GM20431 (cell line): ENCODE data around the gene LZTS2.

Experiments
- in situ Hi-C: fragments of 300-500 bp; cut with MseI, MboI; formaldehyde crosslinking; loops from one replicate; pipeline ENCODE4 v1.15.0; 2020; ENCODE audit warnings: low sequenced_read_pairs; ENCODE audit not compliant: unreplicated experiment

LZTS2 gene

DNA sequence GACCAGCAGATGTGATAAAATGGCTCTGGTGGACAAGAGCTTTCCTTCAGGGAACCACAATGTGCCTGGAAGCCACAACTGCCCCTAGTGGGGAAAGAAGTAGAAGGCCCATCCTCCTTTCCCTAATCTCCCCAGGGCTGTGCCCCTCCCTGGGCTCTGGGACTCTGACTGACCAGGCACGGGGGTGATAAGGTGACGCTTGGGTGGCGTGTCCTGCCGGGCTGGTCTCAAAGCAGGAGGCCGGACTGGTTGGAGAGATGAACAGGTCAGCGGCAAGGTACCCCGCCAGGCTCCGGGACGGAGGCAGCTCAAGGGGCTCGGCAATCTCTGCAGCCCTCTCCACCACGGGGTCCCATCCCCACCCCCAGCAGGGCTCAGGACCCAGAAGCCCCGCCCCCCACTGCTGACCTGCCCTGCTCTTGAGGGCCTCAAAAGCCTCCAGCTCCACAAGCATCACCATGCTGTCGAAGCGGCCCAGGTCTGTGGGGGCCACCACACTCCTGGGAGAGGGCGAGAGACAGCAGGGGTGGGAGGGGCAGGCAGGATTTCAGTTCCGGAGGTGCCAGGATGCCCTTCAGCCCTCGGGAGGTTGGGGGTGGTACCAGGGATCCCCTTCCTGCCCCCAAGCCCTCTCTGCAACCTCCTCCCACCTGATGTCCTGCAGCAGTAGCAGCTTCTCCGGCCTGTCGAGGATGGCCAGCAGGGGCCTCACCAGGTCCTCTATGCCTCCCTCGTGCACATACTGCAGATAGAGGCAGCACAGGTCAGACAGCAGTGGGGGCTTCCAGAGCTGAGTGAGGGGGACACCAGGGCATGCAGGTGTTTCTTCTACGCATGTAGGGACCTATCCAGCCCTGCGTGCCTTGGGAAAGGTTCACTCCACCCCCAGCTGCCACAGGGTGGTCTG lies 12.2 kb downstream of the LZTS2 start:
- in situ Hi-C loops: no loop called here

DNA sequence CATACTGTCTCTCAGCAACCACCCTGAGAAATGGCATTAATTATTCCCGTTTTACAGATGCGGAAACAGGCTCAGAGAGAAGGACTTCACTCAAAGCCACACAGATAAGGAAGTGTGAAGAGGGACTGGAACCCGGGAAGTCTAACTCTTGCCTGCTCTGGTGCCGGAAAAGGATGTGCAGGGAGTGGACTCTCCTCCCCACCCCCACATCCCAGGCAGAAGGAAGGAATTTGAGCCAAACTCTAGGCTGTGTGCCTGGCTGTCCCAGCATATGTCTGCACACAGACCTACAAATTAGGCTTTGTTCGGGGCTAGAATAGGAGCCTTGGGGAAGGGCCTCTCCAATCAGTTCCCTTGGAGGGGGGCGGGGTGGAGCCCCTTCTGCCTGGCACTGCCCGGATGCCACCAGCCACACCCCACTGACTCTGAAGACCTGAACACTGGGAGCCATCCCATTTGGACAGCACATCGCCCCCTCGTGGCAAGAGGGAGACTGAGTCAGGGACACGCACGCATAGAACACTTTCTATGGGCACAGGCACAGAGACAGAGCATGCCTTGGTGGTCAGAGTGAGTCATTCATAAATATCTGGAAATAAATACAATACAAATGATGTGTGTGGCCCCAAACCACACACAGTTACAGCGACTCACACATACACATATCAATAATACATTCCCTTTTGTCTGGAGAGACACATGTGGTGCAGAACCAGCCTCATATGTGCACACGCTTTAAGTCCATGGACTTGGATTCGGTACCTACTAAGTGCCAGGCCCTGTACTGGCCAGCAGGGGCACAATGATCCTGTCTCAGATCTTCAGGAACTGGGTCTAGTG lies 13.1 kb downstream of the LZTS2 start:
- in situ Hi-C loops: no loop called here

DNA sequence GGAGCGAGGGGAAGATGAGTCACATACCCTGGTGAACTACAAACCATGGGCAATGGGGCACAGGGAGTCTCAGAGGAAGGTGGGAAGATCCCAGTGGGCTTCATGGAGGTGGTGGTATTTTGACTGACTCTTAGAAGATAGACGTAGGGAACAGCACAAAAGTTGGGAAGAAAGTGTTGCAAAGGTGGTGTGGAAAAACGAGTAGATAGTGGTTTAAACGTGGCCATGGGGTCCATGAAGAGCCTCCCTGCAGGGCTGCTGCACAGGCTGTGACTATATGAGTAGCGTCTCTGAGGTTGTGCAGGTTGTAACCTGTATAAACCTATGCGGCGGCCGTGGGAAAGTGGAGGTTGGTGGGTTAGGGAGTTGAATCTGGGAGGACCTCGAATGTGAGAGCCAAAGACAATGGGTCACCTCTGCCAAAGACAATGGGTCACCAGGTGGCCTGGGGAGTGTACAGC lies 13.8 kb downstream of the LZTS2 start:
- in situ Hi-C loops: no loop called here

DNA sequence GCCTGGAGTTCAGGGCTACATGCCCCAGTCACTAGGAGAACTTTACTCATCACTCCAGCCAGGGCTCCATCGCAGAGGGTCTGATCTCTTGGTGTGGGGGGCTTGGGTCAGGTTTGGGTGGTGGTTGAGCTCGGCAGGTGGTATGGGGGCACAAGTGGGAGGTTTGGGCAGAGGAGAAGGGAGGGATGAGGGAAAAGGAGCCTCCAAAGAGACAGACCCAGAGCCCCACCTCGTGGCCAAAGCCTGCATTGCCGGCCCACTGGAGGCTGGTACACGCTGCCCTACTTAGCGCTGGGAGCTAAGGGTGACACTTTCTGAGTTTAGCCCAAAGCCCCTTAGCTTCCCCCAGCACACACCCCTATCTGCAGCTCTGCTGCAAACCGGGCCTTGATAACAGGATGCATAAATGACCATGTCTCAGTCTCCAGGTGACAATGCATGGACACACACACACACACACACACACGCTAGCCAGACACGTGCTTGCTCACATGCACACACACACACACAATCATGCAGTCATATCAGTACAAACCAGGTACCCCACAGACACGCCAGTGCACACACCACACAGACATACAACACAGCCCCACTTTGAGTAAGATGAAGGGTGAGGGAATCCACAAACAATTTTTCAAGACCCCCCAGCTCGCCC lies 14.7 kb downstream of the LZTS2 start:
- in situ Hi-C loops: no loop called here

DNA sequence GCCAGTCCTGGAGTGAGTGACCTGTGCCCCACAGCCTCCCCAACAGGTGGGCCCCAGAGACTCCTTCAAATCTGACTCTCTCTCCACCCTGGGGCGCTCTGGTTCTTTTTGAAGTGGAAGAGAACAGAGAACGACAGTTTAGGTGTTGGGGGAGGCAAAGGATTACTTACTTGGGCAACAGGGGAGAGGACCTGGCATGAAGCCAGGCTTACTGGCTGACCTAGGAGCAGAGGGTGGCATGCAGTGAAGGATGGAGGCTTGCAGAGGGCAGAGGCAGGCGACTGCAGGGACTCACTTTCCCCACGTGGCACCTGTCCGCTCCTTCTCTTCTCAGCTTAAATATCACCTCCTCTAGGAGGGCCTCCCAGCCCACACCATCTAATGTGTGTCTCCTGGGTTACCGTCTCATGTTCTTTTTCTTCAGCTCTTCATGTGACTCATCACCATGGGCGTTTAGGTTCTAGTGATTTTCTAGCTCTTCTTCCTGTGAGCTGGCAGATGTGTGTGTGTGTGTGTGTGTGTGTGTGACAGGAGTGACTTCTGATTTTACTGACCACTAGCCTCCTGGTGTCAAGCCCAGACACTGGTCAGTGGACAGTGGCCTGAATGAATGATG lies 15.5 kb downstream of the LZTS2 start:
- in situ Hi-C loops: no loop called here

DNA sequence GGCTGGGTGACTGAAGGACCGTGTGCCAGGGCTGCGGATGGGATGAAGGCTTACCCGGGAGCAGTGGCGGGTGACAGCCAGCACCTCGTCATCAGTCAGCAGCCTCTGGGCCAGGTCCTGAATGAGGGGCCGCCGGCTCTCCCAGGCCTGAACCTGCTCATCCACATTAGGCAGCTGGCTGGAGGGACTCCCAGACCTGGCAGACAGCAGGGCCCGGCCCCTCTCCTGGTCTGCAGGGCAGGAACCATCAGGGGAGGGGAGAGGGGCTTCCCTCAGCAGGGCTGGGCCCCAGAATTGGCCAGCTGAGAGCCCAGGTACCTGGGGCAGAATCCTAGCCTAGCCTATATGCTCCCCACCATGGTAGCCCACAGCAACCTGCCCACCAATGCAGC lies 16.0 kb downstream of the LZTS2 start:
- in situ Hi-C loops: no loop called here

DNA sequence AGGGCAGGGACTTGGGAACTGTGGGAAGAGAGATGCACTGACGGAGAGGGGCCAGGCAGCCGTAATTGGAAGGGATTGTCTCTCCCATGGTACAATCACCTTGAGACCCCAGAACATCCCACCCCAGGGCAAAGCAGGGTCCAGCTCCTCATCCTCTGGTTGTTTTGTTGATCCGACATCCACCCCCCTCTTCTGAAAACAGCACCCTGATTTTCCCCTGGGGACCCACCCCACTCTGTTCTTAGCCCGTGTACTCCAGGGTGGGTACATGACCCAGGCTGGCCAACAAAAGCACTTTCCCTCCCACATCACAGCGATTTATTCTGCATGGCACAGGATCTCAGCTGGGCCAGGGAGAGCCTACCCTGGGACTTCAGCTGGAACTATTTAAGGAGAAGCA lies 17.2 kb downstream of the LZTS2 start:
- in situ Hi-C loops: no loop called here

DNA sequence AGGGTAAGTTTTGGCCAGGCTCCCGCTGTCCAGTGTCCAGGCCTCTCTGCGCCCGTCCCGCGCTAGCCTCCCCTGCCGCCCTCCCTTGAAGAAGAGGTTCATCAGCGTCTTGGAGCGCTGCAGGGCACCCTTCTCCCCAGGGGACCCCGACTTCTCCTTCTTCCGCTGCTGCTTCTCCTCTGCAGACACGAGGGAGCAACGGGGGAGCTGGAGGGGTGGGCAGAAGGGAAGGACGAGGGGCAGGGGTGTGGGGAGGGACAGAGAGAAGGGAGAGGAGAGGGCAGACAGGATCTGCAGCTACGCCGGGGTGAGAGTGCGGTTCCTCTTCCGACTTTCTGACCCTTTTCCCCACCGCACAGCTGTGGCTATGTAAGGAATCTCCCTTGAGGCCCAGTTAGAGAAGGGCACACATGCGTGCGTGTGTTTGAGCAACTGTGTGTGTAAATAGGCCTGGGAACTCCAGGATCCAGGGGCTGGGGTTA lies 18.6 kb downstream of the LZTS2 start:
- in situ Hi-C loops: no loop called here

DNA sequence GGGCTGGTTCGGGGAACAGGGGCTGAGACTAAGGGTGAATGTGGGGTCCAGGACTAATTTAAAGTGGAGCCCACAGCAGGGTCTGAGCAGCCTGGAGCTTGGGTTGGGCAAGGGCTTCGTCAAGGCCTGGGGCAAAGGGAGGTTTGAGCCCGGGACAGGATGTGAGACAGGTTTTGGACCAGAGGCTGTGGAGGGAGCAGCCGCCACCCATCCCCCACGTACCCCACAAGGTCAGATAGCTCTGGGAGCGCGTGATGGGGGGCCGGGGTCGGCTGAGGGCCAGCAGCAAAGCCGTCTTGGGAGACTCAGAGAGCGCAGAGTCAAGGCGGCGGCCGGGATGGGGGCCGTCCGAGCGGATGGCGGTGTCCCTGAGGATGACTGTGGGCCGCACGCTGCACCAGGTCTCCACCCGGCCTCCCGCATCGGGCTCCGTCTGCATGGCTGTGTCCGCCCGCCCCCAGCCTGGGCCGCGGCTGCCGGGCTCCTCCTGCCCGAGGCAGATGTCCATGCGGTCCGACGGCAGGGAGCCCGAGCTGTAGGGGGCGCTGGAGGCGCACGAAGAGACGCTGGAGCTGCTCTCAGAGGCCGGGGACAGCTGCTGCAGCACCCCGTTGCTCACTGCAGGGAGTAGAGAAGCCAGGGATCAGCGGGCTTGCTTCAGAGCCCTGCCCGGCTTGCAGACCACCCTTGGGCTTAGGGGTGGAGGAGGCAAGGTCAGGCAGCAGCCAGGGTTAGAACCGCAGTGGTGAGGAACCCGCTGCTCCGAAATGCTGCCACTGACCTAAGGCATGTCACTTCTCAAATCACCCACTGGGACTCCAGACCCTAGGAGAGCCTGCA lies 19.2 kb downstream of the LZTS2 start:
- in situ Hi-C loops: no loop called here

DNA sequence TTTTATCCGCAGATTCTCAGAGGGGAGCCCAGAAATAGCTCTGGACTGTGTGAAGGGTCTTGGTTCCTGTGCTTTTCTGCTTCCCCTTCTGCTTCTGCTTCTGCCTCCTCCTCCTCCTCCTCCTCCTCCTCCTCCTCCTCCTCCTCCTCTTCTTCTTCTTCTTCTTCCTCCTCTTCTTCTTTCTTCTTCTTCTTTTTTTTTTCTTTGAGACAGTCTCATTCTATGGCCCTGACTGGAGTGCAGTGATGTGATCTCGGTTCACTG lies 19.8 kb downstream of the LZTS2 start:
- in situ Hi-C loops: no loop called here

DNA sequence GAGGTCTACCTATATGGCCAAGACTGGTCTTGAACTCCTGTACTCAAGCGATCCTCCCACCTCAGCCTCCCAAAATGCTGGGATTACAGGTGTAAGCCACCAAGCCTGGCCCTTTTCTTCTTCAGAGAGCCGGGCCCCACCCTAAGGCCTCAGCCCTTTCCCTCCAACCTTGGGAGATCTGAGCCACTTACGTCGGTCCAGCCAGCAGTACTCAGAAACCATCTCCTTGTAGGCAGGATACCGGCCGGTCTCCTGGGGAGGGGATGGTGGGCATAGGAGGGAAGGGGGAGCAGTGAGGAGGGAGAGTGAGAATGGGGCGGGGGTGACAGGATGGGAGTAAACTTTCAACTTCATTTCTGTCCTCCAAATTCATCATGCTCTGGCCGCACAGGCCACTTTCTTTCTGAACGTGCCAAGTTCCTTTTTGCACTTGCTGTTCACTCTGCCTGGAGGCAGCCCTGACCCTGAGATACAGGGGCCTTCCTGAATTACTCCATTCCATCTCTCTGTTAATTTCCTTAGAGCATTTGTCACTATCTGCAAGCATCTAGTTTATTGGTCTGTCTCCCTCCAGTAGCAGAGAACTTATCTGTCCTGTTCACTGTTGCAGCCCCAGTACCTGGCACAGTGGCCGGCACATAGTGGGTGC lies 20.9 kb downstream of the LZTS2 start:
- in situ Hi-C loops: no loop called here

DNA sequence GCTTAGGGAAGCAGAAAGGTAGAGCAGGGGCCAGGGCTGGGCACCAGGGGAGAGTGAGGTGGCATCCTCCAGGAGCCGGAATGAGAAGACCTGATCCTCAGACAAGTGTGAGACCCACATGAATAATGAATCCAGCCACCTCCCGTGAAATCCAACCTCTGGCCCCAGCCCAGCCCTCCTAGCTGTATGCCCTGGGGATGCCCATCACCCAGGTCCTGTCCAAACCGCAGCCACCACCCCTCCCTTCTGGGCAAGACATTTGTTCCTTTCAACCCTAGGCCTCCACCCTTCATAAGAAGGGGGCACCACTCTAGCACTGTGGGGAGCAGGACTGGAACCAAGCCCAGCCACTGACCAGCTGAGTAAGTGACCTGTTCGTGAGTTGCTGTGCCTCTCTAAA lies 21.6 kb downstream of the LZTS2 start:
- in situ Hi-C loops: no loop called here

DNA sequence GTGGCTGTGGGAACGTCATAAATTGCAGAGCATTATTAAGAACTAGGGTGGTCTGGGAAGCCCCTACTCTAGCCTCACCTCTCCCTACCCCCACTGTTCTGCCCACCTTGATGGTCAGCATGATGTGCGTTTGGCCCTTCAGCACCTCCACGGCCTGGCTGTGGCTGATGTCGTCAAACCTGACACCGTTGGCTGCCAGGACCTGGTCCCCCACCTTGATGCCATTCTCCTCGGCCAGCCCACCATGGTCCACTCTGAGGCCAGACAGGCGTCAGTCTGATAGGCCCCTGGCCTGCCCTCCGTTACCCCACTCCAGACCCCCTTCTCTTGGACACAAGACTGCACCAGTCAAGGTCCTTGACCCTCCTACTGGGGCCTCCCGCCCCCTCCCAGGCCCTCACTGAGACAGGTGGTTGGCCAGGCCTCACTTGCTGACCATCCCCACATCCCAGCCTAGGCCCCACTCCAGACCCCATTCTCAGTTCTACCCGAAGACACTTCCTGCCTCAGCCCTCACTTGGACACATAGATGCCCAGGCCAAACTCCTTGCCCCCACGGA lies 22.2 kb downstream of the LZTS2 start:
- in situ Hi-C loops: no loop called here

DNA sequence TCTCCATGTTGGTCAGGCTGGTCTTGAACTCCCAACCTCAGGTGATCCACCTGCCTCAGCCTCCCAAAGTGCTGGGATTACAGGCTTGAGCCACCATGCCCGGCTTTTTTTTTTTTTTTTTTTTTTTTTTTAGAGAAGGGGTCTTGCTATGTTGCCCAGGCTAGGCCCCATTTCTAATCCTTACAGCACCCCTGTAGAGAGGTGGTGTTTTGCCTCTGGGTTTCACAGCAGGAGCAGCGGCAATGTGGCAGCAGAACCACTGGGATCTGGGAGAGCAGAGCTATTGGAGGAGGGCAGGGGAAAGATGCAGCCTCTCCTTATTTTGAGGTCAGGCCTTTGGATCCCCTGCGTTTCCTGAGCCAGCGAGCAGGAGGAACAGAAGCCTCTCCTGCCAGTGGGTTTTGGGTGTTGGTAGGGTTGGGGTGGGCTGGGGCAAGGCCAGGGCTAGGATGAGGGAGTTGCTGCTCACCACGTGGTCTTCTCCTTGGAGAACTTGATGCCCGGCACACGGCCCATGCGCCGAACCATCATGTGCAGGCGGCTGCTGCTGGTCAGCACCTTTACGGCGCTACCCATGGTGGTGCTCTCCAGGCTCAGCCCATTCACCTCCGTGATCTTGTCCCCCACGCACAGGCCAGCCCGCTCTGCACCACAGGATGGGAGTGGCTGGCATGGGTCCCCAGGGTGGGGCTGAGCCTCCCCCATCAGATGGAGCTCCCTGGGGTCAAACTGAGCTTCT lies 23.5 kb downstream of the LZTS2 start:
- in situ Hi-C loops: no loop called here

DNA sequence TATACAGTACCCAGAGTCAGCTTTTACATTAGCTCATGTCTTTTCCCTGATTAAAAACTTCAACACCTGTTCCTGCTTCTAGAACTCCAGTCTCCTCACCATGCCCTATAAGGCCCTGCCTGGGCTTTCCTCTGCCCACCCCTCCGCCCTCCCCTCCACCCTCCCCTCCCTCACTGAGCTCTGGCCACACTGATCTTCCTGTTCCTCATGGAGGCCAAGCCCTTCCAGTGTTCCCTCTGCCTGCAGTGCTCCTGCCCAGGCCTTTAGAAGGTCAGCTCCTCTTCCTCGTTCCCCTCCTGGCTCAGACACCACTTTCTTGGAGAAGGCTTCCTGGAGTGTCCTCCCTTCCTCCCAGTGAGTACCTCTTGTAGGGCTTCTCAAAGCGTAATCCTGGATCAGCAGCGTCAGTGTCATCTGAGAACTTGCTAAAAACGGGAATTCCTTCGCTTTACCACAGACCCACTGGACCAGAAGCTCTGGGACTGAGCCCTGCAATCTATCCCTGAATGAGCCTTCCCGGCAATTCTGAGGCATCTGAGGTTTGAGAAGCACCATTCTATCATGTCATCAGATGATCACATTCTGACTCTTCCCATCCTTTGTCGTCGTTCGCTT lies 27.6 kb downstream of the LZTS2 start:
- in situ Hi-C loops: no loop called here

DNA sequence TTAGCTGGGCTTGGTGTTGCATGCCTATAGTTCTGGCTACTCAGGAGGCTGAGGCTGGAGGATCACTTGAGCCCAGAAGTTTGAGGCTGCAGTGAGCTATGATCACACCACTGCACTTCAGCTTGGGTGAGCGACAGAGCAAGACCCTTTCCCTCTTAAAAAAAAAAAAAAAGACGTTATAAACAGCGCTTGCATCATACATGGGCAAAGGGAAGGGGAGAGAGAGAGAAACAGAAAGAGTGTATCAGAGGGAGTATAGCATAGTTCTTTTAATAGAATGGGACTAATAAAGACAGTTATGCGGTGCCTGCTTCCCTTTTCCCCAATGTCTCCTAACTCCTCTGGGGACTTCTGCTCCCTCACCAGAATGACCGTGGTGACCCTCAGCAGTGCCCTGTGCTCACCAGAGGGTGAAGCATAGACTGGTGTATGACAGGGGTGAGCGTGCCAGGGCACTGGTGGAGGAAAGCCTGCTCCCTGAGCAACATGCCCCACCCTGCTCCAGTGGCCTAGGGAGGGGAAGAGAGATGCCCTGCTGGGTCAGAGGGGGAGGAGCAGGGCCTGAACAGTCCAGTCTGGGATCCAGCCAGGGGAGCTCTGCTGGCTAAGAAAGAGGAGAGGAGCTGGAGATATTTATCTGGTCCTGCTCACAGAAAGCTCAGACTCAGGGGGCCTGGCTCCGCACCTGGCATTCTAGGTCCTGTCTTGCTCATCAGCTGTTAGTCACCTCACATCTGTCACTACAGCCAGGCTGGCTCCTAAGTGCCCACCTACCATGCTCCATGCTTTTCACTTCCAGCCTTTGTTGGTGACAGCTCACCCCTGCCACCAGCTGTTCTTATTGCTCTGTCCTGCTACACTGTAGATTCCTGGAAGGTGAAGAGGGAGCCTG lies 29.1 kb downstream of the LZTS2 start:
- in situ Hi-C loops: no loop called here
